Measurements from ENCODE around the gene MYCN. TPM values are rescaled to one million over a fixed set of nuclear protein-coding genes. Genes with fewer than 3 reads are reported as not detected.

Gene MYCN
- total RNA-seq, 1 experiment from 2014 or later = 68.3 TPM

DNA sequence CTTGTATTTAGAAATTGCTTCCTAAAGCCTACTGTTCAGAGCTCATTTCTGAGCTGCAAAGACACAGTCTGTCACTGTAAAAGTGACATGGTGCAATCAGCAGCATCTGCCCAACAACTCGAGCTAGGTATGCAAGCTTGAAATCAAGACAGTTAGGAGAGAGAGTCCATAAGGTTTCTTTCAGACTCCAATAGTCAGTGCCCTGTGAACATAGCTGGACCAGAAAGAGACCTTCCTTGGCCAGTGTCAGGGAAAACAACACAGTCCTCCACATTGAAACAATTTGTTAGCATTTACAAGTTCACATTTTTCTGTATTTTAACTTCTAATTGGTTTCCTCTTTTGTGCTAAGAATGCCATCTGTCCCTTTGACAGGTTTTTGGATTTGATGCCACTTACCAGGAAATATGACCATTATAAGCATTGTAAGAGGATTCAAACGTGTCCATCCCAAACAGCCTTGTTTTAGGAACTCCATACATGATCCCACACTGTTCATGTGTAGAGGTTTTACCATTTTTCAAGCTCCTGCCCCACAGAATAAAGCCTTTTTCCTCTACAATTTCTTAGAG is 8.9 kb upstream of the MYCN start (continued):
- TF ChIP-seq SP1 (CRISPR knock-in tag; conservative IDR thresholded peaks at IDR 0.05) = no peak
- TF ChIP-seq, protein P1, sequence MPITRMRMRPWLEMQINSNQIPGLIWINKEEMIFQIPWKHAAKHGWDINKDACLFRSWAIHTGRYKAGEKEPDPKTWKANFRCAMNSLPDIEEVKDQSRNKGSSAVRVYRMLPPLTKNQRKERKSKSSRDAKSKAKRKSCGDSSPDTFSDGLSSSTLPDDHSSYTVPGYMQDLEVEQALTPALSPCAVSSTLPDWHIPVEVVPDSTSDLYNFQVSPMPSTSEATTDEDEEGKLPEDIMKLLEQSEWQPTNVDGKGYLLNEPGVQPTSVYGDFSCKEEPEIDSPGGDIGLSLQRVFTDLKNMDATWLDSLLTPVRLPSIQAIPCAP (CRISPR knock-in tag; IDR thresholded peaks at IDR 0.05) = no peak

DNA sequence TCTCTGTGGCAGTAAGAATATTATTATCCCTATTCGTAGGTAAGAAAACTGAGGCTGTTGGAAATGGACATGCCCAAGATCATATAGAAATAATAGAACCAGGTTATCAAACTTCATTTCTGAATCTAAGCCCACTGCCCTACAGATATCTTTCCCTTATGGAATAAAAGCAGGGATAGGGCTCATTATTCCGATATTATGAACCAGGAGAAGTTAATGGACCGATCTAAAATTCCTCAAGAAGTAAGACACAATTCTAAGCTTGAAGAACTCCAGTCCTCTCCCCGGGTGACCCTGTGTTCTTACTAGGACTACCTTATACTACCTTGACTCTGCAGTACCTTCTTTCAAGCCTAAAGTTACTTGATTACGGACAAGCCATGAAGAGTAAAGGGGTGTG is 8.4 kb upstream of the MYCN start:
- ChIA-PET POLR2A (no interaction called here), CTCF (interaction anchor here (1.4 kb wide), 1 partner anchor 8 kb away, joined by 3 read pairs; no protein-coding TSS in a partner anchor)
- Mint-ChIP-seq H3K9me3 (peaks cover 7% of the 10 kb centered on the region), H3K36me3 (peaks cover 7% of the 10 kb centered on the region; the same call in 1 of the 2 replicates), H3K4me3 (no peak overlapping the region), H3K4me1 (peaks cover 39% of the 10 kb centered on the region), H3K27me3 (ENCODE audit: low read depth) (no peaks in the 10 kb centered on the region; the same call in 1 of the 2 replicates), H3K27ac (no peak overlapping the region)
- TF ChIP-seq GRHL2 (CRISPR knock-in tag; IDR thresholded peaks at IDR 0.05; ENCODE audit: insufficient replicate concordance, severe bottlenecking) = no peak
- TF ChIP-seq, protein P2, sequence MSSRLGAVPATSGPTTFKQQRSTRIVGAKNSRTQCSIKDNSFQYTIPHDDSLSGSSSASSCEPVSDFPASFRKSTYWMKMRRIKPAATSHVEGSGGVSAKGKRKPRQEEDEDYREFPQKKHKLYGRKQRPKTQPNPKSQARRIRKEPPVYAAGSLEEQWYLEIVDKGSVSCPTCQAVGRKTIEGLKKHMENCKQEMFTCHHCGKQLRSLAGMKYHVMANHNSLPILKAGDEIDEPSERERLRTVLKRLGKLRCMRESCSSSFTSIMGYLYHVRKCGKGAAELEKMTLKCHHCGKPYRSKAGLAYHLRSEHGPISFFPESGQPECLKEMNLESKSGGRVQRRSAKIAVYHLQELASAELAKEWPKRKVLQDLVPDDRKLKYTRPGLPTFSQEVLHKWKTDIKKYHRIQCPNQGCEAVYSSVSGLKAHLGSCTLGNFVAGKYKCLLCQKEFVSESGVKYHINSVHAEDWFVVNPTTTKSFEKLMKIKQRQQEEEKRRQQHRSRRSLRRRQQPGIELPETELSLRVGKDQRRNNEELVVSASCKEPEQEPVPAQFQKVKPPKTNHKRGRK (CRISPR knock-in tag; IDR thresholded peaks at IDR 0.05; ENCODE audit: borderline replicate concordance) = no peak
- TF ChIP-seq, protein P3, sequence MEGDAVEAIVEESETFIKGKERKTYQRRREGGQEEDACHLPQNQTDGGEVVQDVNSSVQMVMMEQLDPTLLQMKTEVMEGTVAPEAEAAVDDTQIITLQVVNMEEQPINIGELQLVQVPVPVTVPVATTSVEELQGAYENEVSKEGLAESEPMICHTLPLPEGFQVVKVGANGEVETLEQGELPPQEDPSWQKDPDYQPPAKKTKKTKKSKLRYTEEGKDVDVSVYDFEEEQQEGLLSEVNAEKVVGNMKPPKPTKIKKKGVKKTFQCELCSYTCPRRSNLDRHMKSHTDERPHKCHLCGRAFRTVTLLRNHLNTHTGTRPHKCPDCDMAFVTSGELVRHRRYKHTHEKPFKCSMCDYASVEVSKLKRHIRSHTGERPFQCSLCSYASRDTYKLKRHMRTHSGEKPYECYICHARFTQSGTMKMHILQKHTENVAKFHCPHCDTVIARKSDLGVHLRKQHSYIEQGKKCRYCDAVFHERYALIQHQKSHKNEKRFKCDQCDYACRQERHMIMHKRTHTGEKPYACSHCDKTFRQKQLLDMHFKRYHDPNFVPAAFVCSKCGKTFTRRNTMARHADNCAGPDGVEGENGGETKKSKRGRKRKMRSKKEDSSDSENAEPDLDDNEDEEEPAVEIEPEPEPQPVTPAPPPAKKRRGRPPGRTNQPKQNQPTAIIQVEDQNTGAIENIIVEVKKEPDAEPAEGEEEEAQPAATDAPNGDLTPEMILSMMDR (IDR thresholded peaks at IDR 0.05) = no peak
- TF ChIP-seq, protein P4, sequence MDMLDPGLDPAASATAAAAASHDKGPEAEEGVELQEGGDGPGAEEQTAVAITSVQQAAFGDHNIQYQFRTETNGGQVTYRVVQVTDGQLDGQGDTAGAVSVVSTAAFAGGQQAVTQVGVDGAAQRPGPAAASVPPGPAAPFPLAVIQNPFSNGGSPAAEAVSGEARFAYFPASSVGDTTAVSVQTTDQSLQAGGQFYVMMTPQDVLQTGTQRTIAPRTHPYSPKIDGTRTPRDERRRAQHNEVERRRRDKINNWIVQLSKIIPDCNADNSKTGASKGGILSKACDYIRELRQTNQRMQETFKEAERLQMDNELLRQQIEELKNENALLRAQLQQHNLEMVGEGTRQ (CRISPR knock-in tag; IDR thresholded peaks at IDR 0.05) = no peak
- TF ChIP-seq, protein P5, sequence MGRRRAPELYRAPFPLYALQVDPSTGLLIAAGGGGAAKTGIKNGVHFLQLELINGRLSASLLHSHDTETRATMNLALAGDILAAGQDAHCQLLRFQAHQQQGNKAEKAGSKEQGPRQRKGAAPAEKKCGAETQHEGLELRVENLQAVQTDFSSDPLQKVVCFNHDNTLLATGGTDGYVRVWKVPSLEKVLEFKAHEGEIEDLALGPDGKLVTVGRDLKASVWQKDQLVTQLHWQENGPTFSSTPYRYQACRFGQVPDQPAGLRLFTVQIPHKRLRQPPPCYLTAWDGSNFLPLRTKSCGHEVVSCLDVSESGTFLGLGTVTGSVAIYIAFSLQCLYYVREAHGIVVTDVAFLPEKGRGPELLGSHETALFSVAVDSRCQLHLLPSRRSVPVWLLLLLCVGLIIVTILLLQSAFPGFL (CRISPR knock-in tag; IDR thresholded peaks at IDR 0.05; ENCODE audit: borderline replicate concordance) = no peak
- TF ChIP-seq ZNF138 (CRISPR knock-in tag; conservative IDR thresholded peaks at IDR 0.05) = no peak
- TF ChIP-seq, protein P6, sequence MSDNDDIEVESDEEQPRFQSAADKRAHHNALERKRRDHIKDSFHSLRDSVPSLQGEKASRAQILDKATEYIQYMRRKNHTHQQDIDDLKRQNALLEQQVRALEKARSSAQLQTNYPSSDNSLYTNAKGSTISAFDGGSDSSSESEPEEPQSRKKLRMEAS (CRISPR knock-in tag; IDR thresholded peaks at IDR 0.05) = no peak
- TF ChIP-seq, protein P7, sequence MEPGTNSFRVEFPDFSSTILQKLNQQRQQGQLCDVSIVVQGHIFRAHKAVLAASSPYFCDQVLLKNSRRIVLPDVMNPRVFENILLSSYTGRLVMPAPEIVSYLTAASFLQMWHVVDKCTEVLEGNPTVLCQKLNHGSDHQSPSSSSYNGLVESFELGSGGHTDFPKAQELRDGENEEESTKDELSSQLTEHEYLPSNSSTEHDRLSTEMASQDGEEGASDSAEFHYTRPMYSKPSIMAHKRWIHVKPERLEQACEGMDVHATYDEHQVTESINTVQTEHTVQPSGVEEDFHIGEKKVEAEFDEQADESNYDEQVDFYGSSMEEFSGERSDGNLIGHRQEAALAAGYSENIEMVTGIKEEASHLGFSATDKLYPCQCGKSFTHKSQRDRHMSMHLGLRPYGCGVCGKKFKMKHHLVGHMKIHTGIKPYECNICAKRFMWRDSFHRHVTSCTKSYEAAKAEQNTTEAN (CRISPR knock-in tag; IDR thresholded peaks at IDR 0.05) = no peak
- no peak for TF ChIP-seq FOXJ3 (CRISPR knock-in tag; IDR thresholded peaks at IDR 0.05; ENCODE audit: borderline replicate concordance)
- TF ChIP-seq, protein P8, sequence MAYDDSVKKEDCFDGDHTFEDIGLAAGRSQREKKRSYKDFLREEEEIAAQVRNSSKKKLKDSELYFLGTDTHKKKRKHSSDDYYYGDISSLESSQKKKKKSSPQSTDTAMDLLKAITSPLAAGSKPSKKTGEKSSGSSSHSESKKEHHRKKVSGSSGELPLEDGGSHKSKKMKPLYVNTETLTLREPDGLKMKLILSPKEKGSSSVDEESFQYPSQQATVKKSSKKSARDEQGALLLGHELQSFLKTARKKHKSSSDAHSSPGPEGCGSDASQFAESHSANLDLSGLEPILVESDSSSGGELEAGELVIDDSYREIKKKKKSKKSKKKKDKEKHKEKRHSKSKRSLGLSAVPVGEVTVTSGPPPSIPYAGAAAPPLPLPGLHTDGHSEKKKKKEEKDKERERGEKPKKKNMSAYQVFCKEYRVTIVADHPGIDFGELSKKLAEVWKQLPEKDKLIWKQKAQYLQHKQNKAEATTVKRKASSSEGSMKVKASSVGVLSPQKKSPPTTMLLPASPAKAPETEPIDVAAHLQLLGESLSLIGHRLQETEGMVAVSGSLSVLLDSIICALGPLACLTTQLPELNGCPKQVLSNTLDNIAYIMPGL (CRISPR knock-in tag; IDR thresholded peaks at IDR 0.05) = no peak
- no peak for TF ChIP-seq NFYB (CRISPR knock-in tag; conservative IDR thresholded peaks at IDR 0.05; ENCODE audit: low read depth)
- no peak for TF ChIP-seq RORB (CRISPR knock-in tag; IDR thresholded peaks at IDR 0.05)
- TF ChIP-seq GTF2I (CRISPR knock-in tag; conservative IDR thresholded peaks at IDR 0.05) = no peak
- no peak for TF ChIP-seq SP1 (CRISPR knock-in tag; conservative IDR thresholded peaks at IDR 0.05)
- TF ChIP-seq, protein P9, sequence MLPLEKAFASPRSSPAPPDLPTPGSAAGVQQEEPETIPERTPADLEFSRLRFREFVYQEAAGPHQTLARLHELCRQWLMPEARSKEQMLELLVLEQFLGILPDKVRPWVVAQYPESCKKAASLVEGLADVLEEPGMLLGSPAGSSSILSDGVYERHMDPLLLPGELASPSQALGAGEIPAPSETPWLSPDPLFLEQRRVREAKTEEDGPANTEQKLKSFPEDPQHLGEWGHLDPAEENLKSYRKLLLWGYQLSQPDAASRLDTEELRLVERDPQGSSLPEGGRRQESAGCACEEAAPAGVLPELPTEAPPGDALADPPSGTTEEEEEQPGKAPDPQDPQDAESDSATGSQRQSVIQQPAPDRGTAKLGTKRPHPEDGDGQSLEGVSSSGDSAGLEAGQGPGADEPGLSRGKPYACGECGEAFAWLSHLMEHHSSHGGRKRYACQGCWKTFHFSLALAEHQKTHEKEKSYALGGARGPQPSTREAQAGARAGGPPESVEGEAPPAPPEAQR (CRISPR knock-in tag; IDR thresholded peaks at IDR 0.05) = no peak
- ATAC-seq (no peak), DNase-seq (ENCODE audit: low spot score) (no peak)

All from WTC11 (cell line).